Measurements from ENCODE around the gene ATP1B1. TPM values are rescaled to one million over a fixed set of nuclear protein-coding genes. Genes with fewer than 3 reads are reported as not detected.

The ATP1B1 gene
- polyA plus RNA-seq, 1 donor (not counting 4 experiments of a cell fraction or from before 2014, with no cell fraction given) = 30.0 TPM

DNA sequence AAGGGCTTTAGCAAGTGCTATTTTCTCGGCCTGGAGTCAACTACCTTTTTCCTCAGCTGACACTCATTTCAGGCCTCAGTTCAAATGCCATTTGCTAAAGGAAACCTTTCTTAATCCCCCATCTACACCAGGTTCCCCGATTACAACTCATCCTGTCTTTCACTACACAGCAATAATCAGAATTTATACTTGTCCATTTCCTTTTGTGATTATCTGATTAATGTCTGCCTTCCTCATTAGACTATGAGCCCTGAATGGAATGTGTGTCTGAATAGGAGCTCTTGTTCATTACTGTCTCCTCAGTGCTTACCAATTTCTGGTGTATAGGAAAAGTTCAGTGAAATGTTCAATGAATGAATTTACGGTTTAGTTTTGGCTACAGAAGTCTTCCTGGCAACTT lies 36.9 kb downstream of the ATP1B1 start:
- no peak overlapping the region for H3K27ac ChIP-seq (ENCODE audit: control insufficient read depth, insufficient read depth, low read length)
- no peaks in the 10 kb centered on the region for H3K9me1 ChIP-seq (ENCODE audit: control insufficient read depth, extremely low read depth, insufficient read depth, low read length)
- H3K4me2 ChIP-seq (ENCODE audit: control insufficient read depth, extremely low read depth, insufficient read depth, low read depth, low read length) = no peak overlapping the region
- dilution Hi-C loops (cut with MboI; ENCODE audit: extremely low pct_ligation_motif_present, low sequenced_read_pairs) = no loop called here
- no peak overlapping the region for H2AFZ ChIP-seq (ENCODE audit: control insufficient read depth, low read length)
- TF ChIP-seq EZH2 (IDR thresholded peaks at IDR 0.05; ENCODE audit: low read length) = no peak
- TF ChIP-seq, protein P1, sequence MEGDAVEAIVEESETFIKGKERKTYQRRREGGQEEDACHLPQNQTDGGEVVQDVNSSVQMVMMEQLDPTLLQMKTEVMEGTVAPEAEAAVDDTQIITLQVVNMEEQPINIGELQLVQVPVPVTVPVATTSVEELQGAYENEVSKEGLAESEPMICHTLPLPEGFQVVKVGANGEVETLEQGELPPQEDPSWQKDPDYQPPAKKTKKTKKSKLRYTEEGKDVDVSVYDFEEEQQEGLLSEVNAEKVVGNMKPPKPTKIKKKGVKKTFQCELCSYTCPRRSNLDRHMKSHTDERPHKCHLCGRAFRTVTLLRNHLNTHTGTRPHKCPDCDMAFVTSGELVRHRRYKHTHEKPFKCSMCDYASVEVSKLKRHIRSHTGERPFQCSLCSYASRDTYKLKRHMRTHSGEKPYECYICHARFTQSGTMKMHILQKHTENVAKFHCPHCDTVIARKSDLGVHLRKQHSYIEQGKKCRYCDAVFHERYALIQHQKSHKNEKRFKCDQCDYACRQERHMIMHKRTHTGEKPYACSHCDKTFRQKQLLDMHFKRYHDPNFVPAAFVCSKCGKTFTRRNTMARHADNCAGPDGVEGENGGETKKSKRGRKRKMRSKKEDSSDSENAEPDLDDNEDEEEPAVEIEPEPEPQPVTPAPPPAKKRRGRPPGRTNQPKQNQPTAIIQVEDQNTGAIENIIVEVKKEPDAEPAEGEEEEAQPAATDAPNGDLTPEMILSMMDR (optimal IDR thresholded peaks at IDR 0.05 in 1 of 3, IDR thresholded peaks at IDR 0.05 in 1 of 3, conservative IDR thresholded peaks at IDR 0.05 in 1 of 3; ENCODE audit: extremely low read depth in 1 of 3, insufficient read depth in 2 of 3, low read length in 3 of 3) = no peak
- no peak for FAIRE-seq
- no peaks in the 10 kb centered on the region for H3K79me2 ChIP-seq (ENCODE audit: control insufficient read depth, insufficient read depth, low read length)
- H3K27me3 ChIP-seq (ENCODE audit: control insufficient read depth, extremely low read depth, insufficient read depth, low read length) = no peaks in the 10 kb centered on the region
- no peak for DNase-seq (ENCODE audit: low read depth, low spot score)
- no peaks in the 10 kb centered on the region for H3K4me1 ChIP-seq (ENCODE audit: control insufficient read depth, extremely low read depth, insufficient read depth, low read length)
- no peak overlapping the region for H3K9ac ChIP-seq (ENCODE audit: control insufficient read depth, extremely low read depth, insufficient read depth, low read length)
- no peaks in the 10 kb centered on the region for H3K36me3 ChIP-seq (ENCODE audit: control insufficient read depth in 2 of 2, extremely low read depth in 1 of 2, insufficient read depth in 2 of 2, low read length in 2 of 2)
- no peaks in the 10 kb centered on the region for H4K20me1 ChIP-seq (ENCODE audit: control insufficient read depth, extremely low read depth, insufficient read depth, low read length)
- H3K4me3 ChIP-seq (ENCODE audit: control insufficient read depth in 2 of 3, extremely low read depth in 1 of 3, insufficient read depth in 2 of 3, low read depth in 1 of 3, low read length in 3 of 3) = no peak overlapping the region
- H3K9me3 ChIP-seq (ENCODE audit: control insufficient read depth, low read depth, low read length) = no peaks in the 10 kb centered on the region

DNA sequence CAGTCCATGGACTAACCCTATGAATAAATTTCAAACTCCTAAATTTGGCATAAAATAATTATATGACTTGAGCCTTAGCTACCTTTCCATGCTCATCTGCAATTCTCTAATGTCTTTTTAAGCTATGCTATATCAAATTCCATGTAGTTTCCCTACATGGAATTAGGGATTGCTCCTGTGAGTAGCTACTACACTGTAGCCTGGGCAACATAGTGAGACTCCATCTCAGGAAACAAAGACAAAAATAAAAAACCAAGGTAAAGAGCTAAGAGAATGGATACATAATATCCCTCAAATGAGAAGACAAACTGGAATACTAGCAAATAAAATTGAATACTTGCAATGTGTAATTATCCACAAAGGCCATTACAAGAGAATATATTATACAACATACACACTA lies 37.5 kb downstream of the ATP1B1 start:
- no peaks in the 10 kb centered on the region for H3K9me3 ChIP-seq (ENCODE audit: control insufficient read depth, low read depth, low read length)
- no peaks in the 10 kb centered on the region for H3K9me1 ChIP-seq (ENCODE audit: control insufficient read depth, extremely low read depth, insufficient read depth, low read length)
- H3K4me2 ChIP-seq (ENCODE audit: control insufficient read depth, extremely low read depth, insufficient read depth, low read depth, low read length) = no peak overlapping the region
- no peak overlapping the region for H3K9ac ChIP-seq (ENCODE audit: control insufficient read depth, extremely low read depth, insufficient read depth, low read length)
- H3K27me3 ChIP-seq (ENCODE audit: control insufficient read depth, extremely low read depth, insufficient read depth, low read length) = no peaks in the 10 kb centered on the region
- TF ChIP-seq, protein P1 (optimal IDR thresholded peaks at IDR 0.05 in 1 of 3, IDR thresholded peaks at IDR 0.05 in 1 of 3, conservative IDR thresholded peaks at IDR 0.05 in 1 of 3; ENCODE audit: extremely low read depth in 1 of 3, insufficient read depth in 2 of 3, low read length in 3 of 3) = no peak
- TF ChIP-seq EZH2 (IDR thresholded peaks at IDR 0.05; ENCODE audit: low read length) = no peak
- no peak overlapping the region for H3K27ac ChIP-seq (ENCODE audit: control insufficient read depth, insufficient read depth, low read length)
- H3K79me2 ChIP-seq (ENCODE audit: control insufficient read depth, insufficient read depth, low read length) = no peaks in the 10 kb centered on the region
- H4K20me1 ChIP-seq (ENCODE audit: control insufficient read depth, extremely low read depth, insufficient read depth, low read length) = no peaks in the 10 kb centered on the region
- dilution Hi-C loops (cut with MboI; ENCODE audit: extremely low pct_ligation_motif_present, low sequenced_read_pairs) = no loop called here
- H3K4me3 ChIP-seq (ENCODE audit: control insufficient read depth in 2 of 3, extremely low read depth in 1 of 3, insufficient read depth in 2 of 3, low read depth in 1 of 3, low read length in 3 of 3) = no peak overlapping the region
- no peak overlapping the region for H2AFZ ChIP-seq (ENCODE audit: control insufficient read depth, low read length)
- no peaks in the 10 kb centered on the region for H3K4me1 ChIP-seq (ENCODE audit: control insufficient read depth, extremely low read depth, insufficient read depth, low read length)
- H3K36me3 ChIP-seq (ENCODE audit: control insufficient read depth in 2 of 2, extremely low read depth in 1 of 2, insufficient read depth in 2 of 2, low read length in 2 of 2) = no peaks in the 10 kb centered on the region
- no peak for DNase-seq (ENCODE audit: low read depth, low spot score)
- no peak for FAIRE-seq
